Measurements from ENCODE around the gene PCCB. TPM values are rescaled to one million over a fixed set of nuclear protein-coding genes. Genes with fewer than 3 reads are reported as not detected.

PCCB gene
- total and polyA plus RNA-seq, 8 donors = 26.9 to 44.7 (median 35.9) TPM

DNA sequence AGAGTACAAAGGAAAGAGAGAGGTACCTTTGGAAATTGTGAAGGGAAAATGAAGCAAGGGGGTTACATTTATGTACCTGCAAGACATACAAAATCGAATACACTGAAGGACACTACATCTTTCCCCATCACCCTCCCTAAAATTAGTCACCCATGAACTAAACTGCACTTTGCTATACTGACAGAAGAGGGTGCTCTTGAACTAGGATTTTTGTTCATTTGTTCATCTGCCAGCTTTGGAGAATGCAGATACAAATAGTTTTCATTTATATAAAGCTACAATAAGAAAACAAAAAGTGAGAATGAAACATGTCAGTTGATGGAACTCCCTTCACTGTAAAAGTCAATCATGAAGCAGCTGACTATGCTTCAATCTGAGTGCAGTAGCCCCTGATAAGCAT is 55.7 kb downstream of the PCCB start:
- no peaks in the 10 kb centered on the region for H3K9me3 ChIP-seq
- no peaks in the 10 kb centered on the region for H3K4me1 ChIP-seq
- ATAC-seq = no peak
- H3K27ac ChIP-seq = no peak overlapping the region
- no peak overlapping the region for H3K4me3 ChIP-seq
- no peak for DNase-seq
- intact Hi-C loops (cut with DNase I) = no loop called here
- no peak for TF ChIP-seq CTCF (IDR thresholded peaks at IDR 0.05)
- peaks cover 0 to 12% of the 10 kb centered on the region in 2 donors for H3K36me3 ChIP-seq
- no peaks in the 10 kb centered on the region for H3K27me3 ChIP-seq

DNA sequence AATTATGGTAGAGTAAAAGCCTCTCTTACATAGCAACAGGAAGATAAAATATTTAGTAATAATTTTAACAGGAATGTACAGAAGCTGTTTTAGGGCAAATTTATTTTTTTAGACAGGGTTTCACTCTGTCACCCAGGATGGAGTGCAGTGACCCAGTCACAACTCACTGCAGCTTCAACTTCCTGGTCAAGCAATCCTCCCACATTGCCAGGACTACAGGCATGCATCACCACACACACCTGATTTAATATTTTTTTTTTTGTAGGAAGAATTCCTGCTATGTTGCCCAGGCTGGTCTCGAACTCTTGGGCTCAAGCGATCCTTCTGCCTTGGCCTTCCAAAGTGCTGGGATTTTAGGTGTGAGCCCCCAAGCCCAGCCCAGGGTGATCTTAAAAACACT is 61.1 kb downstream of the PCCB start:
- Histone ChIP-seq H3K4me3 (no peak overlapping the region), H3K27ac (no peak overlapping the region), H3K4me1 (no peaks in the 10 kb centered on the region), H3K36me3 (peaks cover 0 to 4% of the 10 kb centered on the region in 2 donors), H3K27me3 (no peaks in the 10 kb centered on the region), H3K9me3 (no peaks in the 10 kb centered on the region)
- intact Hi-C loops (cut with DNase I) = no loop called here
- DNase-seq = no peak
- ATAC-seq = no peak
- TF ChIP-seq CTCF (IDR thresholded peaks at IDR 0.05) = no peak

- Histone ChIP-seq H3K4me3 (no peak overlapping the region), H3K4me1 (no peaks in the 10 kb centered on the region), H3K9me3 (no peaks in the 10 kb centered on the region), H3K27ac (no peak overlapping the region), H3K36me3 (peaks cover 0 to 4% of the 10 kb centered on the region in 2 donors), H3K27me3 (no peaks in the 10 kb centered on the region)
- intact Hi-C loops (cut with DNase I) = no loop called here
- DNase-seq (no peak), ATAC-seq (no peak)
- TF ChIP-seq CTCF (IDR thresholded peaks at IDR 0.05) = no peak
Measured at GRCh38 chr3:136311968-136312367, 61.8 kb downstream of the PCCB start.

GRCh38 chr3:136326316-136326715 is 76.2 kb downstream of the PCCB start:
- no peak overlapping the region for H3K4me3 ChIP-seq
- intact Hi-C loops (cut with DNase I) = no loop called here
- peaks cover 0 to 40% of the 10 kb centered on the region in 2 donors for H3K36me3 ChIP-seq
- no peak for TF ChIP-seq CTCF (IDR thresholded peaks at IDR 0.05)
- ATAC-seq = no peak
- H3K9me3 ChIP-seq = peaks cover 0 to 27% of the 10 kb centered on the region in 2 donors
- no peak overlapping the region for H3K27ac ChIP-seq
- no peaks in the 10 kb centered on the region for H3K4me1 ChIP-seq
- DNase-seq = no peak
- no peaks in the 10 kb centered on the region for H3K27me3 ChIP-seq

- DNase-seq (no peak), ATAC-seq (no peak)
- no peak overlapping the region for H3K27ac ChIP-seq
- no peaks in the 10 kb centered on the region for H3K27me3 ChIP-seq
- TF ChIP-seq CTCF (IDR thresholded peaks at IDR 0.05) = no peak
- peaks cover 0 to 13% of the 10 kb centered on the region in 2 donors for H3K9me3 ChIP-seq
- H3K4me1 ChIP-seq = no peaks in the 10 kb centered on the region
- H3K4me3 ChIP-seq = no peak overlapping the region
- peaks cover 0 to 39% of the 10 kb centered on the region in 2 donors for H3K36me3 ChIP-seq
- intact Hi-C loops (cut with DNase I) = no loop called here
Measured at GRCh38 chr3:136327671-136328070, 77.5 kb downstream of the PCCB start.
